Measurements from ENCODE around the gene ASPN. TPM values are rescaled to one million over a fixed set of nuclear protein-coding genes. Genes with fewer than 3 reads are reported as not detected.

The ASPN gene
- total RNA-seq, 1 donor from 2014 or later: not detected

DNA sequence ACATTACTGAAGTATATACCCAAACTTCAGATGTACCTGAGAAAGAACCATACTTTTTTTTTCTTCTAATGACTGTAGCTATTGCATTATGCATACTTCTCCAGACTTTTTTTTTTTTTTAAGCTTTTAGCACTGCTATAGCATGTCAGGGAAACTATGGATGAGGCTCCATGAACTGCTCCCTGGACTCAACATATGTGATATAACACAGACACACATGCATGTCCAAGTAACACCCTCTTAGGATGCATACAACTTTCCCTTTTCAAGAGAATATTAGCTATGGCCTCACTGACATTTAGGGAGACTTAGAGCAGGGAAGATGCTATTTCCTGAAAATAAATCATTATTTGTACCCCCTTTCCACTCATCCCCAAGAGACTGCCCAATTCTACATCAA is 499 bp upstream of the ASPN start:
- no peaks in the 10 kb centered on the region for H3K9me3 Mint-ChIP-seq
- H3K27ac Mint-ChIP-seq: no peak overlapping the region
- no peak overlapping the region for H3K4me3 Mint-ChIP-seq
- ChIA-PET CTCF (no interaction called here), POLR2A (no interaction called here)
- peaks cover 2% of the 10 kb centered on the region for H3K4me1 Mint-ChIP-seq
- TF ChIP-seq, protein P1, sequence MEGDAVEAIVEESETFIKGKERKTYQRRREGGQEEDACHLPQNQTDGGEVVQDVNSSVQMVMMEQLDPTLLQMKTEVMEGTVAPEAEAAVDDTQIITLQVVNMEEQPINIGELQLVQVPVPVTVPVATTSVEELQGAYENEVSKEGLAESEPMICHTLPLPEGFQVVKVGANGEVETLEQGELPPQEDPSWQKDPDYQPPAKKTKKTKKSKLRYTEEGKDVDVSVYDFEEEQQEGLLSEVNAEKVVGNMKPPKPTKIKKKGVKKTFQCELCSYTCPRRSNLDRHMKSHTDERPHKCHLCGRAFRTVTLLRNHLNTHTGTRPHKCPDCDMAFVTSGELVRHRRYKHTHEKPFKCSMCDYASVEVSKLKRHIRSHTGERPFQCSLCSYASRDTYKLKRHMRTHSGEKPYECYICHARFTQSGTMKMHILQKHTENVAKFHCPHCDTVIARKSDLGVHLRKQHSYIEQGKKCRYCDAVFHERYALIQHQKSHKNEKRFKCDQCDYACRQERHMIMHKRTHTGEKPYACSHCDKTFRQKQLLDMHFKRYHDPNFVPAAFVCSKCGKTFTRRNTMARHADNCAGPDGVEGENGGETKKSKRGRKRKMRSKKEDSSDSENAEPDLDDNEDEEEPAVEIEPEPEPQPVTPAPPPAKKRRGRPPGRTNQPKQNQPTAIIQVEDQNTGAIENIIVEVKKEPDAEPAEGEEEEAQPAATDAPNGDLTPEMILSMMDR (IDR thresholded peaks at IDR 0.05): no peak
- H3K27me3 Mint-ChIP-seq: no peaks in the 10 kb centered on the region
- ATAC-seq (ENCODE audit: low read depth): no peak
- no peak for DNase-seq
- H3K36me3 Mint-ChIP-seq (ENCODE audit: low read depth): no peaks in the 10 kb centered on the region
- intact Hi-C loops (cut with micrococcal nuclease): no loop called here

DNA sequence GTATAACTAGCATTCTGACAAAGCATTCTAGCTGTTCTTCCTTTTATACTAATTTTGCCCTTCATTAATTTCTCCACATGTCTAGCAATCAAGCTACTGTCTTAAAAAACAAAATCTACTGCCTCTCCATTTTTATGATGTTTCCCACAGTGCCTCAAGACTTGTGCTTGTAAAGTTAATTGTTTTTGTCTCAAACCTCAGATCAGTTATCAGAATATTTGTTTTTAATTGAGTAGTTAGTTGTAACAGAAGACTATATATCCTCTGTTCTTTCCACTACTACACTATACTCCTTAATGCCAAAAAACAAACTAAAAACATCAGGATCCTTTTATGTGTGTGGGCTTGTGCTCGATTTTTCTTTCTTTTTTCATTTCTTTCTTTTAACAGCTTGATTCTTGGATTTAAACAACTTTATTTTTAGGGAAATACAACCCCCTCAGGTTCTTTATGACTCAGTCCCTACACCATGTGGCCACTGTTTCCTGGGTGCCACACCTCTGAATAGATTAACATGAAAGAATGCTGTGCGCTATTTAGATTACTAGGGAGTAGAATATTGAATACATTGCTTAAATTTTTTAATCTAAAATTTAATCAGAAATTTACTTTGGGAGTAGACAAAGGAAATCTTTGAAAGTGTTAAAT is 1.2 kb downstream of the ASPN start:
- no peak overlapping the region for H3K4me3 Mint-ChIP-seq
- ATAC-seq (ENCODE audit: low read depth) (no peak), DNase-seq (no peak)
- intact Hi-C loops (cut with micrococcal nuclease): no loop called here
- ChIA-PET CTCF (no interaction called here), POLR2A (no interaction called here)
- no peaks in the 10 kb centered on the region for H3K27me3 Mint-ChIP-seq
- H3K4me1 Mint-ChIP-seq: peaks cover 2% of the 10 kb centered on the region
- H3K36me3 Mint-ChIP-seq (ENCODE audit: low read depth): no peaks in the 10 kb centered on the region
- no peak overlapping the region for H3K27ac Mint-ChIP-seq
- TF ChIP-seq, protein P1 (IDR thresholded peaks at IDR 0.05): no peak
- no peaks in the 10 kb centered on the region for H3K9me3 Mint-ChIP-seq

DNA sequence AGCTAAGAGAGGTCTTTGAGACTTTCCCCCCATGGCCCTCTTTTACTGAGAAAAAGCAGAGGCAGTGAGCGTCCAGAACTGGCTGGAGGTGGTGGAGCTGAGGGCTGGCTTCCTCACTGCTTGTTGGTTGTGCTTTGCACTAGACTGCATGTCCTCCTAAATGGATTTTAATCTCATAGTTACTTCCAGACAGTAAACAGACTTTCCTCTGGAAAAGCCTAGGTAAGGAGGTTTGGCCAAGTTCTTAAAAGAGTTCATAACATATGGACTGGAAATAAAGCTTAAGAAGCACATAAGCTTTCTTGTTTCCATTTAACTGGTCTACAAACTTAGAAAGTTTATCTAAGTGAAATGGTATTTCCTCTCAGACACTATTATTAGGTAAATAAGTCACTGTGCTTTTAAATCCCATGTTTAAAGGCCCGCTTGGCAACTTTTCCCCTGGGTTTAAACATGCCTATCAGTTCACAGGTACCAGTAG is 2.0 kb downstream of the ASPN start:
- CTCF ChIA-PET: no interaction called here
- TF ChIP-seq, protein P1 (IDR thresholded peaks at IDR 0.05): no peak
- peaks cover 2% of the 10 kb centered on the region for H3K4me1 Mint-ChIP-seq
- no peak overlapping the region for H3K4me3 Mint-ChIP-seq
- no peaks in the 10 kb centered on the region for H3K36me3 Mint-ChIP-seq (ENCODE audit: low read depth)
- H3K27ac Mint-ChIP-seq: no peak overlapping the region
- POLR2A ChIA-PET: no interaction called here
- intact Hi-C loops (cut with micrococcal nuclease): no loop called here
- no peaks in the 10 kb centered on the region for H3K9me3 Mint-ChIP-seq
- no peaks in the 10 kb centered on the region for H3K27me3 Mint-ChIP-seq
- no peak for DNase-seq
- ATAC-seq (ENCODE audit: low read depth): no peak

DNA sequence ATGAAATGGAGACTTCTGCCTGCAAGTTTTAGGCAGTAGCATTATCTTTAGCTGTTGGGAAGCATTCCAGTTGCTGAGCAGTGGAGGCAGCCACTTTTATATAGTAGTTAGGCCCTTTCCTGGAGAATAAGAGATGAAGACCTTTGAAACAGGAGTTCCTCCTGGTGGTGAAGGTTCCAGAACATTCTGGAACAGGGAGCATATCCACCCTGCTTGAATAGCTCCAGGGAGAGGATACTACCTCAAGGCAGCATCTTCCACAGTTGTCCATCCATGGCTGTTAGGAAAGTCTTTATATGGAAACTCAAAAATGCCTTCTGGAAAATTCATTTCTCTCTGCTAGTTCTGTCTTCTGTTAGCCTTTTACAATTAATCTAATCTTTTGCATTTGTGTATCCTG is 3.0 kb downstream of the ASPN start:
- H3K4me3 Mint-ChIP-seq: no peak overlapping the region
- no peaks in the 10 kb centered on the region for H3K27me3 Mint-ChIP-seq
- ChIA-PET CTCF (no interaction called here), POLR2A (no interaction called here)
- no peaks in the 10 kb centered on the region for H3K9me3 Mint-ChIP-seq
- no peaks in the 10 kb centered on the region for H3K36me3 Mint-ChIP-seq (ENCODE audit: low read depth)
- DNase-seq (no peak), ATAC-seq (ENCODE audit: low read depth) (no peak)
- H3K4me1 Mint-ChIP-seq: peaks cover 2% of the 10 kb centered on the region
- intact Hi-C loops (cut with micrococcal nuclease): no loop called here
- no peak overlapping the region for H3K27ac Mint-ChIP-seq
- TF ChIP-seq, protein P1 (IDR thresholded peaks at IDR 0.05): no peak

DNA sequence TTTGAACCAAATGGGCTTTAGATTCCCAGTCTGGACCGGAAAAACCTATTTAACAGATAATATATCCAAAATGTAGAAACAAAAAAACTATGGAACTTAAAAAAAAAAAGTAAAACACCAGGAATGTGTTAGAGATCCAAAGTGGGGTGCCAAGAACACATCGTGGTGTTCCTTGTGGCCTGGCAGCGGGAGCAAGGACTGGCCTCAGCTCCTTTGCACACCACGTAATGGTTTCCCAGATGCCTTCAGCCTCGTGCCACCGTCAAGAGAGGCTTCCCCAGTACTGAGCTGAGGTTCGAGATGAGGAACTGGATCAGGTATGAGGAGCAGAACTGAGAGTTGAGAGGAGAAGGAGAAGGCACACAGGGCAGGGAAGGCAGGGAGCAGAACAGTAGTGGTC is 3.5 kb downstream of the ASPN start:
- intact Hi-C loops (cut with micrococcal nuclease): no loop called here
- TF ChIP-seq, protein P1 (IDR thresholded peaks at IDR 0.05): no peak
- ATAC-seq (ENCODE audit: low read depth) (no peak), DNase-seq (no peak)
- H3K27ac Mint-ChIP-seq: no peak overlapping the region
- H3K36me3 Mint-ChIP-seq (ENCODE audit: low read depth): no peaks in the 10 kb centered on the region
- peaks cover 2% of the 10 kb centered on the region for H3K4me1 Mint-ChIP-seq
- ChIA-PET POLR2A (no interaction called here), CTCF (no interaction called here)
- H3K4me3 Mint-ChIP-seq: no peak overlapping the region
- H3K27me3 Mint-ChIP-seq: no peaks in the 10 kb centered on the region
- H3K9me3 Mint-ChIP-seq: no peaks in the 10 kb centered on the region

Measured in activated B cell treated with CpG ODN at 0.5 μM for 24 hours (primary cell).